ENCODE data around the gene KRTAP4-2. TPM values are rescaled to one million over a fixed set of nuclear protein-coding genes. Genes with fewer than 3 reads are reported as not detected.
"Not testable (repeated sequence)": the region's sequence is repeated elsewhere in the genome, so short reads cannot be mapped to it uniquely, and the experiment has no call there.

KRTAP4-2 gene
- total RNA-seq, 2 donors from 2014 or later: not detected

DNA sequence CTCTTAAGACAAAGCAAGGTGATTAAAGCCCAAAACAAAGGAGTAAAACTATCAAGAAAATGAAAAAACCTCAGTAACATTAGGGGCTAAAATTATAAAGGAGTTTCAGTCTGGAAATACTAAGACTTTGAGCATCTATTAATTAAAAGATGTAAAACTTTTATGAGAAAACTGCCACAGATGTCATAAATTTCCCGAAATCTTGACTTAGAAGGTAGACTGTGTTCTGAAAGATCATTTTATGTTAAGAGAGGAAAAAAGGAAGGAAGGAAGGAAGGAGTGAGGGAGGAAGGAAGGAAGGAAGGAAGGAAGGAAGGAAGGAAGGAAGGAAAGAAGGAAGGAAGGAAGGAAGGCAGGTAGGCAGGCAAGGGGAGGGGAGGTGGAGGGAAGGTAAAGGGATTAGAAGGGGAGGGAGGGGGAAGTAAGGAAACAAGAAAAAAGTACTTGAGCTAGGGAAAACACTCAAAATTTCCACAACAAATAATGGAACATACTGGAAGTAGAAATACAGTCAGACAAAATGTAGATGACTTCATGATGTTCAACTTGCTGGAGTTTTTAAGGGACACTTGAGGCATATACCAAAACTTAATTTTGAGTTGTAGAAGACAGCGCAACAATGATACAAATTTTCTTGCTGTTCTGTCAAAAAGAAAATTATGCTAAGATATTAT lies 30.4 kb downstream of the KRTAP4-2 start:
- no peaks in the 10 kb centered on the region for H3K36me3 Mint-ChIP-seq (ENCODE audit: low read depth)
- H3K4me3 Mint-ChIP-seq: no peak overlapping the region
- no peaks in the 10 kb centered on the region for H3K4me1 Mint-ChIP-seq
- ATAC-seq (replicated peaks): no peak
- H3K27me3 Mint-ChIP-seq: no peaks in the 10 kb centered on the region
- no peak overlapping the region for H3K27ac Mint-ChIP-seq
- H3K9me3 Mint-ChIP-seq: peaks cover 10% of the 10 kb centered on the region

DNA sequence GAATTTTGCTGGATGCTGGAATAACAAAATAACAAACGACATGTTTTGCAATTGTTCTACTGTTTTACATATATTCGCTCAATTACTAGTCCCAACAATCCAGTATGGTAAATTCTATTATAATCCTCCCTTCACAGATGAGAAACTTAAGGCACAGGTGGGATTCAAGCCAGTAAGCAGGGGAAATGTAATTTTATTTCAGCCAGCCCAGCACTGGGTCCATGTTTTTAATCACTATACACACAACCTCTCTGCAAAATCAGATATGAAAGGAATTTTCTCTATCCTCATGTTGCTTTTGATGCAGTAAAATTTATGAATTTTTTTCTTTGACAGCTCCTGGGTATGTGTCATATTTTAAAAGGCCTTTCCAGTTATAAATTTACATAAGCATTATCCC lies 32.8 kb downstream of the KRTAP4-2 start:
- no peaks in the 10 kb centered on the region for H3K4me1 Mint-ChIP-seq
- ATAC-seq (replicated peaks): no peak
- peaks cover 18% of the 10 kb centered on the region for H3K9me3 Mint-ChIP-seq
- H3K27ac Mint-ChIP-seq: no peak overlapping the region
- H3K4me3 Mint-ChIP-seq: no peak overlapping the region
- no peaks in the 10 kb centered on the region for H3K36me3 Mint-ChIP-seq (ENCODE audit: low read depth)
- H3K27me3 Mint-ChIP-seq: no peaks in the 10 kb centered on the region

DNA sequence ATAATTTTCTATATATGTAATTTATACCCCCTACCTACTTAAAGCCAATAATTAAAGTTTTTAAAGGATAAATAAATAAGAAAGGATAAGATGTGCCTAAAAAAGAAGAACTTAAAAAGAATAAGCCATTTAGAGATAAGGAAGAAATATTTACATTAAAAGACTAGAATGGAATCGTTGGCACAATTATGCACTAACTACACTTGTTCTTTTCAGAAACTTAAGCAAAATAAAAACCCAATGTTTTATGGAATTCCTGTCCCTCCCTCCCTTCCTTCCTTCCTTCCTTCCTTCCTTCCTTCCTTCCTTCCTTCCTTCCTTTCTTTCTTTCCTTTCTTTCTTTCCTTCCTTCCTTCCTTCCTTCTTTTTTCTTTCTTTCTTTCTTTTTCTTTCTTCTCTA lies 33.2 kb downstream of the KRTAP4-2 start:
- Mint-ChIP-seq H3K4me3 (no peak overlapping the region), H3K9me3 (peaks cover 18% of the 10 kb centered on the region), H3K36me3 (ENCODE audit: low read depth) (no peaks in the 10 kb centered on the region), H3K4me1 (no peaks in the 10 kb centered on the region), H3K27ac (no peak overlapping the region), H3K27me3 (no peaks in the 10 kb centered on the region)
- ATAC-seq (replicated peaks): no peak

DNA sequence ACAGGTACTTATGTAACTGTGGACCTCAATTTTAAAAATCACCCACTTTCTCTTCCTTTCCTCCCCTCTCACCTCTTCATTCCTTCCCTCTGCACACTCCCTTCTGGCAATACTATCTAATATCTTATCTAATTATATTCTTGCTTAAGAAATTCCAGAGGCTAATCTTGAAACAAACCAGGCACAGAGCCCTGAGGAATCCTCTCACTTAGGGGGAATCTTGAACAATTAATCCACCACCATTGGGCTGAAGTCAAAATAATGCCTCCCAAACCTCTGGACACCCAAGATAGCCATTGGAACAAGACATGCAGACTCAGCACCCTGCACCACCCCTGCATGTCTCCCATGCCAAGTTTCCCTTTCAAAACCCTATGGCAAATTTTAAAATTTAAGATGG lies 36.7 kb downstream of the KRTAP4-2 start:
- Mint-ChIP-seq H3K4me1 (no peaks in the 10 kb centered on the region), H3K4me3 (no peak overlapping the region), H3K27ac (no peak overlapping the region), H3K9me3 (peaks cover 23% of the 10 kb centered on the region), H3K36me3 (ENCODE audit: low read depth) (no peaks in the 10 kb centered on the region), H3K27me3 (no peaks in the 10 kb centered on the region)
- ATAC-seq (replicated peaks): no peak

DNA sequence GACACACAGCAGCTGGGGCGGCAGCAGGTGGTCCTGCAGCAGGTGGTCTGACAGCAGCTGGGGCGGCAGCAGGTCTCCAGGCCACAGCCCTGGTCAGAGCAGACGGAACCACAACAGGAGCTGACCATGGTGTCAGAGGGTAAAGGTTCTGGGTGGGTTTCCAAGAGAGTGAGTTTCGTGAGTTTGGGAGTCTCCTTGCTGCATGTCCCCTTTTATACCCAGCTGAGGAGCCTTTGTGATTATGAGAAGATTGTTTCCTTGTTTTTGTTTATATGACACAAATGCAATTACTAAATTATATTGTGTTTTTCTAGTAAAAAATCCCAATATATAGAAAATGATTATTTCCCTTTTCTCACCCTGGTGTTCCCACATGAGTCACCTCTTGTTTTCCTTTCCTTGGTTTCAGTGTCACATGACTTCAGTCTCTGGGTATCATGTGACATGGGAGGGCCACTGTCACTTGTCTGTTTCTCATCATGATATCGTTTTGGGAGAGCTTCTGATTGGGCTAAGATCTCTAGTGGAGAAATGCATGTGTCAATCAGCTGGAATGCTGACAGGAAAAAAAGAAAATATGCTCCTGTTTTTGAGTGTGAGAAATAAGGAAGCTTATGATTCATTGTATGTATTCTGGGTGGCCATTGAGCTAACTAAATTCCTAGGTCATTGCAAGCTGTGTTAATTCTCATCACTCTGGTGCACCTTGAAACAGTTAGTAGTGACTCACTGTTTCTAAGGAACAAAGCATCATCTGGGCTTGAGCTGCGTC lies 37.5 kb downstream of the KRTAP4-2 start, which contains the start of gene KRTAP4-6:
KRTAP4-6 (minus strand) TSS at position 185 of the 772 bp plus-strand sequence; CDS start at position 128, 57 bp downstream.
- Mint-ChIP-seq H3K9me3 (peaks cover 23% of the 10 kb centered on the region), H3K4me1 (no peaks in the 10 kb centered on the region), H3K27me3 (no peaks in the 10 kb centered on the region), H3K36me3 (ENCODE audit: low read depth) (no peaks in the 10 kb centered on the region), H3K4me3 (no peak within 1 kb of the TSS), H3K27ac (no peak within 1 kb of the TSS)
- peak; percentile 19 for ATAC-seq (replicated peaks)

DNA sequence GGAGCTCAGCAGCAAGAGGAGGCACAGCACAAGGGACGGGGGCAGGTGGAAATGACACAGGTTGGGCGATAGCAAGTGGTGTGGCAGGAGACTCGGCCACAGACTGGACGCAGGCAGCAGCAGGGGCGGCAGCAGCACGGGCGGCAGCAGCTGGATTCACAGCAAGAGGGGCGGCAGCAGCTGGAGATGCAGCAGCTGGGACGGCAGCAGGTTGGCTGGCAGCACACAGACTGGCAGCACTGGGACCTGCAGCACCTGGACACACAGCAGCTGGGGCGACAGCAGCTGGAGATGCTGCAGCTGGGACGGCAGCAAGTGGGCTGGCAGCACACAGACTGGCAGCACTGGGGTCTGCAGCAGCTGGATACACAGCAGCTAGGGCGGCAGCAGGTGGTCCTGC lies 38.2 kb downstream of the KRTAP4-2 start:
- peaks cover 23% of the 10 kb centered on the region for H3K9me3 Mint-ChIP-seq
- H3K4me1 Mint-ChIP-seq; H3K36me3 Mint-ChIP-seq (ENCODE audit: low read depth); H3K27ac Mint-ChIP-seq; H3K27me3 Mint-ChIP-seq; ATAC-seq (replicated peaks); H3K4me3 Mint-ChIP-seq: not testable (repeated sequence)

DNA sequence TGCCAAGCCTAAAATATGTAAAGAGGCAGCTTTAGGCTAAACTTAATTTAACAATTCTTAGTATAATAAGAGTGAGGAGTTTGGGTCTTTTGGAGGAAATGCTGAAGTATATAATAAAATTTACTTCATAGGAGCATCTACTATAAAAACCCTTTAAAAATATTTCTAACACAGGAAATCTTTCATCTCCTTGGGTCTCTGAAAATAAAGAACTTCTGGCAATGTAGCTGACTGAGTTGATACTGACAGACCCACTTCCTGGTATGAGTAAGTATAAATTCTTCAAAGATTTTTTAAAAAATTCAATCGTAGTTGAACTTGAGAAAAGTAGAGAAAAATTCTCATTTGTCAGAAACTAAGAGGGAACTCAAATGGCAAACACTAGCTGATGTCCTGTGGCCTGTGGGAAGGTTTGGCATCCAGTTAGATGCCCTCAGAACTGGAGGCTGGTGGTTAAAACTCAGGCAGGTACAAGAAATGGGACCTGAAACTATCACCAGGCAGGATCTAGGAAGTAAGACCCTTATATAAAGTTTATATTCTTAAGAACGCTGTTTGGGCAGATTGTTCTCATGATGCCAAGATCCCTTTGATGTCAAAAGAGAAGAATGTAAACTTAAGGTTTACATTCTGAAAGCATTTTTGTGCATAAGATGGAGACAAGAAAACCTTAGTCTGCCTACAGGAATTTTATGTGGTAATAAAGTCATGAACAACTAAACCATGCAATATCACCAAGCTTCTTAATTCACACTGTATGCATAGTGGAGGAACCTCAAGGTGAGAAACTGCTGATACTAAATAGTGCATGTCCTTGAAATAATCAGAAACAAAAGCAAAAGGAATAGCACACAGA lies 43.9 kb downstream of the KRTAP4-2 start:
- Mint-ChIP-seq H3K36me3 (ENCODE audit: low read depth) (no peaks in the 10 kb centered on the region), H3K4me1 (peaks cover 5% of the 10 kb centered on the region), H3K9me3 (no peaks in the 10 kb centered on the region), H3K4me3 (no peak overlapping the region), H3K27ac (peak overlapping the region; percentile 60), H3K27me3 (no peaks in the 10 kb centered on the region)
- ATAC-seq (replicated peaks): no peak

DNA sequence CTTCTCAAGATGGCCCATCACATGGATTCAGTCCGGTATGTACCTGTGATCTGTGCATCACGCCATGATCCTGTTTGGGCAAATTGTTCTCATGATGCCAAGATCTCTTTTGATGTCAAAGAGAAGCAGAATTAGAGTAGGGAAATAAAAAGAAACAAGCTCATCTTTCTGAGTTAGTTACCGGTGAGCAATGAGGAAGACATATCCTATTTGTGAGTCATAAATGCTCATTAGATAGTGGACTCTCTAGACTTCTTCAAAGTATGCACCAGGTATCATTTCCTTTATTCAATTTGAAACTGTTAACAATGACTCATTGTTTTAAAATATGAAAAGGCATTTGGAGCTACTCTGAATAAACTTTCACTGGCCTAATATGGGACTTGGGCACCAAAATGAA lies 46.0 kb downstream of the KRTAP4-2 start:
- Mint-ChIP-seq H3K27ac (no peak overlapping the region), H3K4me1 (peaks cover 5% of the 10 kb centered on the region), H3K4me3 (no peak overlapping the region), H3K9me3 (no peaks in the 10 kb centered on the region), H3K36me3 (ENCODE audit: low read depth) (no peaks in the 10 kb centered on the region), H3K27me3 (no peaks in the 10 kb centered on the region)
- peak; percentile 66 for ATAC-seq (replicated peaks)

Other genes starting within 250 kb of the KRTAP4-2 start
- gene KRT23, start 240.6 kb downstream of the KRTAP4-2 start, total RNA-seq: under 1 TPM in 1 of 2 donors, not detected in 1; 0.50 TPM
- not detected for gene KRT39, start 211.3 kb downstream of the KRTAP4-2 start, total RNA-seq
- gene KRT40, start 193.9 kb downstream of the KRTAP4-2 start, total RNA-seq: not detected
- gene KRTAP3-3, start 184.1 kb downstream of the KRTAP4-2 start, total RNA-seq: not detected
- not detected for gene KRTAP3-2, start 178.3 kb downstream of the KRTAP4-2 start, total RNA-seq
- not detected for gene KRTAP3-1, start 169.1 kb downstream of the KRTAP4-2 start, total RNA-seq
- not detected for gene KRTAP1-5, start 151.0 kb downstream of the KRTAP4-2 start, total RNA-seq
- not detected for gene KRTAP1-4, start 148.0 kb downstream of the KRTAP4-2 start, total RNA-seq
- gene KRTAP1-3, start 143.3 kb downstream of the KRTAP4-2 start, total RNA-seq: not detected
- gene KRTAP1-1, start 136.8 kb downstream of the KRTAP4-2 start, total RNA-seq: not detected
- not detected for gene KRTAP2-1, start 130.9 kb downstream of the KRTAP4-2 start, total RNA-seq
- gene KRTAP2-2, start 123.0 kb downstream of the KRTAP4-2 start, total RNA-seq: not detected
- not detected for gene KRTAP2-3, start 118.1 kb downstream of the KRTAP4-2 start, total RNA-seq
- gene KRTAP2-4, start 112.3 kb downstream of the KRTAP4-2 start, total RNA-seq: not detected
- not detected for gene KRTAP4-7, start 94.1 kb downstream of the KRTAP4-2 start, total RNA-seq
- gene KRTAP4-8, start 80.1 kb downstream of the KRTAP4-2 start, total RNA-seq: not detected
- not detected for gene KRTAP4-16, start 76.0 kb downstream of the KRTAP4-2 start, total RNA-seq
- gene KRTAP4-9, start 72.8 kb downstream of the KRTAP4-2 start, total RNA-seq: not detected
- gene KRTAP4-11, start 59.8 kb downstream of the KRTAP4-2 start, total RNA-seq: not detected
- not detected for gene KRTAP4-12, start 54.0 kb downstream of the KRTAP4-2 start, total RNA-seq
- not detected for gene KRTAP4-6, start 37.7 kb downstream of the KRTAP4-2 start, total RNA-seq
- not detected for gene KRTAP4-5, start 28.4 kb downstream of the KRTAP4-2 start, total RNA-seq
- not detected for gene KRTAP4-4, start 17.5 kb downstream of the KRTAP4-2 start, total RNA-seq
- gene KRTAP4-3, start 10.0 kb downstream of the KRTAP4-2 start, total RNA-seq: not detected
- gene KRTAP4-1, start 6.7 kb upstream of the KRTAP4-2 start, total RNA-seq: not detected
- gene KRTAP9-1, start 11.7 kb upstream of the KRTAP4-2 start, total RNA-seq: not detected
- not detected for gene KRTAP9-2, start 48.4 kb upstream of the KRTAP4-2 start, total RNA-seq
- not detected for gene KRTAP9-3, start 54.2 kb upstream of the KRTAP4-2 start, total RNA-seq
- gene KRTAP9-8, start 59.8 kb upstream of the KRTAP4-2 start, total RNA-seq: not detected
- not detected for gene KRTAP9-4, start 71.5 kb upstream of the KRTAP4-2 start, total RNA-seq
- not detected for gene KRTAP9-9, start 77.2 kb upstream of the KRTAP4-2 start, total RNA-seq
- not detected for gene KRTAP9-6, start 87.2 kb upstream of the KRTAP4-2 start, total RNA-seq
- gene KRTAP9-7, start 97.5 kb upstream of the KRTAP4-2 start, total RNA-seq: not detected
- not detected for gene KRTAP29-1, start 124.6 kb upstream of the KRTAP4-2 start, total RNA-seq
- under 1 TPM; 0.15 to 0.26 TPM for gene KRTAP16-1, start 131.1 kb upstream of the KRTAP4-2 start, total RNA-seq
- not detected for gene KRTAP17-1, start 137.5 kb upstream of the KRTAP4-2 start, total RNA-seq
- gene KRT33A, start 172.6 kb upstream of the KRTAP4-2 start, total RNA-seq: not detected
- gene KRT33B, start 191.6 kb upstream of the KRTAP4-2 start, total RNA-seq: not detected
- gene KRT34, start 204.1 kb upstream of the KRTAP4-2 start, total RNA-seq: not detected
- not detected for gene KRT31, start 219.4 kb upstream of the KRTAP4-2 start, total RNA-seq
- not detected for gene KRT37, start 246.4 kb upstream of the KRTAP4-2 start, total RNA-seq

All from activated T-helper 17 cell treated with anti-CD3 and anti-CD28 coated beads, Interleukin-2, amount 50 U/mL, for 72 hours (primary cell).